ENCODE results near the gene TRIM41. TPM values are rescaled to one million over a fixed set of nuclear protein-coding genes. Genes with fewer than 3 reads are reported as not detected.

The TRIM41 gene
- total and polyA plus RNA-seq, 9 of the 15 experiments (the other 6 are each of a cell fraction or from before 2014, with no cell fraction given), result 1.8 to 47.6 (median 20.9) TPM

- TF ChIP-seq USF1 (CRISPR knock-in tag; IDR thresholded peaks at IDR 0.05), result peak; percentile 53; the same call in 1 of the 2 replicates
- TF ChIP-seq ZNF143 (CRISPR knock-in tag; IDR thresholded peaks at IDR 0.05), result no peak
- TF ChIP-seq NFATC3 (IDR thresholded peaks at IDR 0.05), result 0 out of 2 replicates have a peak, but pooled peaks have one; percentile 30
- no peak for TF ChIP-seq BRF2 (IDR thresholded peaks at IDR 0.05; ENCODE audit: borderline replicate concordance, insufficient read depth, insufficient read length)
- TF ChIP-seq ZNF124 (CRISPR knock-in tag; IDR thresholded peaks at IDR 0.05), result no peak
- TF ChIP-seq ID3 (CRISPR knock-in tag; IDR thresholded peaks at IDR 0.05), result no peak
- peak; percentile 60 for TF ChIP-seq ID3 (tag; IDR thresholded peaks at IDR 0.05)
- peak; percentile 85 for TF ChIP-seq NFIC (IDR thresholded peaks at IDR 0.05)
- no peak for TF ChIP-seq E2F5 (CRISPR knock-in tag; IDR thresholded peaks at IDR 0.05)
- peak in 1 of 2 experiments; percentile 82; a peak in 2 of 4 replicates for TF ChIP-seq KDM1A (IDR thresholded peaks at IDR 0.05)
- peak; percentile 57; the same call in 1 of the 2 replicates for TF ChIP-seq ETV5 (CRISPR knock-in tag; IDR thresholded peaks at IDR 0.05; ENCODE audit: low read depth)
- peak; percentile 89 for TF ChIP-seq GTF3C2 (IDR thresholded peaks at IDR 0.05; ENCODE audit: borderline replicate concordance, extremely low read depth, insufficient read length)
- no peak for TF ChIP-seq PTTG1 (tag; IDR thresholded peaks at IDR 0.05; ENCODE audit: low read depth)
- no peak for TF ChIP-seq ZNF778 (CRISPR knock-in tag; IDR thresholded peaks at IDR 0.05)
- peak; percentile 54 for TF ChIP-seq PRDM10 (IDR thresholded peaks at IDR 0.05; ENCODE audit: partially characterized antibody)
- 0 out of 2 replicates have a peak, but pooled peaks have one; percentile 46 for TF ChIP-seq SREBF1 (IDR thresholded peaks at IDR 0.05; ENCODE audit: borderline replicate concordance, low read depth, low read length)
- TF ChIP-seq HOXB6 (CRISPR knock-in tag; IDR thresholded peaks at IDR 0.05; ENCODE audit: borderline replicate concordance), result no peak
Observed at GRCh38 chr5:181221792-181222629, 1.1 kb upstream of the TRIM41 start (continued).

Data from K562 (cell line).